Measurements from ENCODE around the gene UMODL1.

DNA sequence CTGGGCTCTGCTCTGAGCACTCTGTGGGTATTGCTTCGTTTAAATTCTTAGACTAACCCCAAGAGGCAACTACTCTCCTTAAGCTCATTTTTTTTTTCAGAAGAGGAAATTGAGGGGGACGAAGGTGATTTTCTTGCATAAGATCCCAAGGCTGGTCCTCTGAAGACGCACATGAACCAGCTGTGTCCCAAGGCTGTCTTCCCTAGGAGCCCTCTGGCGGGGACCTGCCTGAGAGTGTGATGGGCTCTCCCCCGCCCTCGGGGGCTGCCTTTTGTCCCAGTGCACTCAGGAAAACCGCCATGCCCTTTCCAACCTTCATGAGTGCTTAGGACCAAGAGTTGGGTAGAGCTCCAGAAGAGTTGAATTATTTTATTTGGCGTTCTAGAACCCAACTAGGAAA, 21.7 kb downstream of the UMODL1 start:
- no peak for TF ChIP-seq POLR2AphosphoS5 (IDR thresholded peaks at IDR 0.05)
- TF ChIP-seq, protein P1, sequence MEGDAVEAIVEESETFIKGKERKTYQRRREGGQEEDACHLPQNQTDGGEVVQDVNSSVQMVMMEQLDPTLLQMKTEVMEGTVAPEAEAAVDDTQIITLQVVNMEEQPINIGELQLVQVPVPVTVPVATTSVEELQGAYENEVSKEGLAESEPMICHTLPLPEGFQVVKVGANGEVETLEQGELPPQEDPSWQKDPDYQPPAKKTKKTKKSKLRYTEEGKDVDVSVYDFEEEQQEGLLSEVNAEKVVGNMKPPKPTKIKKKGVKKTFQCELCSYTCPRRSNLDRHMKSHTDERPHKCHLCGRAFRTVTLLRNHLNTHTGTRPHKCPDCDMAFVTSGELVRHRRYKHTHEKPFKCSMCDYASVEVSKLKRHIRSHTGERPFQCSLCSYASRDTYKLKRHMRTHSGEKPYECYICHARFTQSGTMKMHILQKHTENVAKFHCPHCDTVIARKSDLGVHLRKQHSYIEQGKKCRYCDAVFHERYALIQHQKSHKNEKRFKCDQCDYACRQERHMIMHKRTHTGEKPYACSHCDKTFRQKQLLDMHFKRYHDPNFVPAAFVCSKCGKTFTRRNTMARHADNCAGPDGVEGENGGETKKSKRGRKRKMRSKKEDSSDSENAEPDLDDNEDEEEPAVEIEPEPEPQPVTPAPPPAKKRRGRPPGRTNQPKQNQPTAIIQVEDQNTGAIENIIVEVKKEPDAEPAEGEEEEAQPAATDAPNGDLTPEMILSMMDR (IDR thresholded peaks at IDR 0.05 in 8 of 11, conservative IDR thresholded peaks at IDR 0.05 in 3 of 11): no peak
